Peyer's patch (tissue), 4 donors: Measurements from ENCODE around the gene CDS2.

Experiments used
- CTCF ChIP-seq, 6 experiments: fragments of 450-650 bp in 4 of 6; fragments of 200-600 bp in 2 of 6; sonication (generic) in 1 of 6; IDR thresholded peaks; one replicate each; pipeline ENCODE4 v1.5.1; 2017 to 2019; ENCODE audit warnings: antibody characterized with exemption in 6 of 6, mild to moderate bottlenecking in 3 of 6, moderate library complexity in 1 of 6
- POLR2A ChIP-seq, 2 donors: fragments of 450-650 bp; IDR thresholded peaks; one replicate each; pipeline ENCODE4 v1.5.1; 2017; ENCODE audit warnings: antibody characterized with exemption in 2 of 2, mild to moderate bottlenecking in 2 of 2, moderate library complexity in 2 of 2

GRCh38 chr20:5220321-5221060, 93.7 kb downstream of the CDS2 start:
- TF ChIP-seq CTCF (IDR thresholded peaks at IDR 0.05): no peak
- no peak for TF ChIP-seq POLR2A (IDR thresholded peaks at IDR 0.05)
